GM12873 (cell line): ENCODE measurements around the gene FUT6.

Experiments used
- TF ChIP-seq, protein P1 (sequence below): IDR thresholded peaks from 2 replicates; pipeline ENCODE4 v1.5.1; 2012; ENCODE audit warnings: low read depth, mild to moderate bottlenecking, moderate library complexity, low read length, control low read depth; ENCODE audit not compliant: insufficient read depth; ENCODE audit errors: missing control alignments

The FUT6 gene

DNA sequence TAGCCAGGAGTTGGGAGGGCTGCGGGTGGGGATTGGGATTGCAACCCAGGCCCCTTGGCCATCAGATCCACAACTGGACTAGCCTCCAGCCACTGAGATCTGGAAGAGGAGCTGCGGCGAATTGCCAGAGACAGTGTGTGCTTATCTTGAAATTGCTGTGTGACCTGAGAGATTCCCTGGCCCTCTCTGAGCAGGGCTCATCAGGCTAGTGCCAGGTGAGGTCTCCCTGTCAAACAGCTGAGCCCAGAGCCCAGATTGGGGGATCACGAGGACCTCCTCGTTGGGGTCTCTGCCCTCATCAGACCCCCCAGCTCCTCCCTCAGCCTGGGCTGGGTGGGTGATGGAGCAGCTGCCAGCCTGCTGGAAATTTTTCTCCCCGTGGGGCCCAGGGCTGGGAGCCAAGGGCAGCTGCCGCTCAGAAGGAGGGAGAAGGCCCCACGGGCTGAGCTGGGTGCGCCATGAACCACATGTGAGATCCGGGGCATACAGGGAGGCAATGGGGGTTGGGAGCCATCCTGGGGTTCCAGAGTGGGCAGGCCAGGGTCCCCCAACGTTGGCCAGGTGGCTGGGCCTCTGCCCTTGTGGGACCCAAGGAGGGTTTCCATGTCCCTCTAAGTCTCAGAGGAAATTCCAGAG is 23.6 kb upstream of the FUT6 start:
- TF ChIP-seq, protein P1, sequence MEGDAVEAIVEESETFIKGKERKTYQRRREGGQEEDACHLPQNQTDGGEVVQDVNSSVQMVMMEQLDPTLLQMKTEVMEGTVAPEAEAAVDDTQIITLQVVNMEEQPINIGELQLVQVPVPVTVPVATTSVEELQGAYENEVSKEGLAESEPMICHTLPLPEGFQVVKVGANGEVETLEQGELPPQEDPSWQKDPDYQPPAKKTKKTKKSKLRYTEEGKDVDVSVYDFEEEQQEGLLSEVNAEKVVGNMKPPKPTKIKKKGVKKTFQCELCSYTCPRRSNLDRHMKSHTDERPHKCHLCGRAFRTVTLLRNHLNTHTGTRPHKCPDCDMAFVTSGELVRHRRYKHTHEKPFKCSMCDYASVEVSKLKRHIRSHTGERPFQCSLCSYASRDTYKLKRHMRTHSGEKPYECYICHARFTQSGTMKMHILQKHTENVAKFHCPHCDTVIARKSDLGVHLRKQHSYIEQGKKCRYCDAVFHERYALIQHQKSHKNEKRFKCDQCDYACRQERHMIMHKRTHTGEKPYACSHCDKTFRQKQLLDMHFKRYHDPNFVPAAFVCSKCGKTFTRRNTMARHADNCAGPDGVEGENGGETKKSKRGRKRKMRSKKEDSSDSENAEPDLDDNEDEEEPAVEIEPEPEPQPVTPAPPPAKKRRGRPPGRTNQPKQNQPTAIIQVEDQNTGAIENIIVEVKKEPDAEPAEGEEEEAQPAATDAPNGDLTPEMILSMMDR, result no peak

DNA sequence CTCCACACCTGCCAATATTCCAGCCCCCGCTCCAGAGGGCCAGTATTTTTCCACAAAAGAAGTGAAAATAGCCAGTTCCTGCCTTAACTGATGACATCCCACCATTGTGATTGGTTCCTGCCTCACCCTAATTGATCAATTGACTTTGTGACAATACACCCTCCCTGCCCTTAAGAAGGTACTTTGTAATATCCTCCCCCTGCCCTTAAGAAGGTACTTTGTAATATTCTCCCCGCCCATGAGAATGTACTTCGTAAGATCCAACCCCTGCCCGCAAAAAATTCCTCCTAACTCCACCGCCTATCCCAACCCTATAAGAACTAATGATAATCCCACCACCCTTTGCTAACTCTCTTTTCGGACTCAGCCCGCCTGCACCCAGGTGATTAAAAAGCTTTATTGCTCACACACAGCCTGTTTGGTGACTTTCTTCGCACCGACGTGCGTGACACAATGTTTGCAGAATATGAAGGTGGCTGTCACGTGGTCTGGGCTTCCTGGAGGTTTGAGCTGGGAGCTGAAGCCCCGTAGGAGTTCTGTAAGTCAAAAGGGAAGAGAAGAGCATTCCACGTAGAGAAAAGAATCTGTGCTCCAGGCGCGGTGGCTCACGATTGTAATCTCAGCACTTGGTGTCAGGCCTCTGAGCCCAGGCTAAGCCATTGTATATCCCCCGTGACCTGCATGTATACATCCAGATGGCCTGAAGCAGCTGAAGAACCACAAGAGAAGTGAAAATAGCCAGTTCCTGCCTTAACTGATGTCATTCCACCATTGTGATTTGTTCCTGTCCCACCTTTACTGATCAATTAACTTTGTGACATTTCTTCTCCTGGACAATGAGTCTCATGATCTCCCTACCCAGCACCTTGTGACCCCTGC is 17.9 kb upstream of the FUT6 start:
- TF ChIP-seq, protein P1, result no peak

- TF ChIP-seq, protein P1, result no peak
Observed at GRCh38 chr19:5851302-5851701, 11.8 kb upstream of the FUT6 start, which contains the start of gene FUT3. FUT3 (minus strand) TSS chr19:5851449.

DNA sequence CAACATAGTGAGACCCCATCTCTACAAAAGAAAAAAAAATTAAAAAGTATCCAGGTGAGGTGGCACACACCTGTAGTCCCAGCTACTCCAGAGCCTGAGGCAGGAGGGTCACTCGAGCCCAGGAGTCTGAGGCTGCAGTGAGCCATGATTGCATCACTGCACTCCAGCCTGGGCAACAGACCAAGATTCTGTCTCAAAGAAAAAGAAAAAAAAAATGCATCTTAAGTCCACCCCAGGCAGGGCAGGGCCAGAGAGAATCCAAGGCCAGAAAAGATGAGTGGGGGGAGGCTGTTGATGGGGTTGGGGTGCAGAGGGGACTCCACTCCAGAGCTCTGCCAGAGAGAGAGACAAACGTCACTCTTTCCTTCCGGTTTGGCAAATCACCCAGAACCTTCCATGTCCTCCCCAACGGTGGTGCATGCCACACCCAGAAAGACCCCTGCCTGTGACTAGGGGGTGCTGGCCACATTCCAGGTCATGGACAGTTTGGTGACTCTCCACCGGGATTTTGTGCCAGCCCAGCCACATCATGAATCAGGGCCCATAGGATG is 11.3 kb upstream of the FUT6 start:
- TF ChIP-seq, protein P1, result no peak

- TF ChIP-seq, protein P1, result no peak
Observed at GRCh38 chr19:5850189-5850588, 10.7 kb upstream of the FUT6 start.

DNA sequence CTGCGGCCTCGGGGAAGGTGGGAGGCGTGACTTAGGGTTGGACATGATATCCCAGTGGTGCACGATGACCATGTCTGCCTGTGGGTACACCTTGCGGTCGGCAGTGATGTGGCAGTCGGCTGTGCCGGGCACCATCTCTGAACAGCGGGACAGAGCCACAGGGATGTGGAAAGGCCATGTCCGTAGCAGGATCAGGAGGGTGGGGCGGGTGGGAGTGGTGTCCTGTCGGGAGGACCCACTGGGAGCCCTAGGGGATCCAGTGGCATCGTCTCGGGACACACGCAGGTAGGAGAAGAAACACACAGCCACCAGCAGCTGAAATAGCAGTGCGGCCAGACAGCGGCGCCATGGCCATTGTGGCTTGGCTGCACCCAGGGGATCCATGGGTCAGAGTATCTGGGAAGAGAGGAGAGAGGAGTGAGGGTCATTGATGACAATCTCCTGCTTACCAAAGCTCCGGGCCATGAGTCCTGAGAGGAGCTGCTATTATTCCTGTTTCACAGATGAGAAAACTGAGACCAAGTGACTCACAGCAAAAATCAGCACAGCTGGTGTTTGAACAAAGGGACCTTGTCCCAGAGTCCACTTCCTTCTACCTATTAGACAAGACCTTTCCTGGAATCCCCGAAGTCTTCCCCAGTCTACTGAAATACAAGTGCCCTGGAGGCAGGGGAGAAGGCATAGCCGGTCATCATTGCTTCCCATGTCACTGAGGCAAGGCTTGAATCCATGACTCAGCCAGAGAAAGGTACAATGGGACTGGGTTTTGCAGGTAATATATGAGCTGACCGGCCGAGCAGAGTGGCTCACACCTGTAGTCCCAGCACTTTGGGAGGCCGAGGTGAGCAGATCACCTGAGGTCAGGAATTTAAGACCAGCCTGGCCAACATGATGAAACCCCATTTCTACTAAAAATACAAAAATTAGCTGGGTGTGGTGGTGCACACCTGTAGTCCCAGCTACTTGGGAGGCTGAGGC is 5.2 kb upstream of the FUT6 start:
- TF ChIP-seq, protein P1, result no peak
